K562 (cell line): Measurements from ENCODE around the gene EIF2AK2. TPM values are rescaled to one million over a fixed set of nuclear protein-coding genes. Genes with fewer than 3 reads are reported as not detected.

Experiments
- ATAC-seq: fragments of 200-7000 bp; cut with Tn5 transposase; 3 replicates; pipeline ENCODE4 v1.9.1; 2020; ENCODE audit warnings: moderate library complexity
- BruUV-seq: library from RNA; stranded (reverse); fragments of 400-500 nt; replicated peaks from 2 replicates; lab custom pipeline; 2021; lab: Mats Ljungman, UMichigan
- CTCF ChIA-PET: fragments of 300-600 bp; formaldehyde crosslinking; extraction: SDS; loops from one replicate; lab custom pipeline; 2021; ENCODE audit warnings: low intra/inter-chr PET ratio; lab: Yijun Ruan, JAX
- POLR2A ChIA-PET: fragments of 300-600, 350-650 bp; sonication (Branson Sonifier 250); formaldehyde crosslinking; extraction: SDS; loops from one replicate; lab custom pipeline; 2021; ENCODE audit warnings: antibody characterized with exemption, inconsistent platforms; lab: Yijun Ruan, JAX
- DNase-seq, 4 experiments: peaks; one replicate each; pipeline versions ENCODE4 v3.0.0 to v3.0.0-alpha.2; 2011 to 2018; ENCODE audit warnings: low spot score in 3 of 4, mixed read lengths in 3 of 4; ENCODE audit errors: extremely low read depth in 1 of 4
- FAIRE-seq: peaks from 2 replicates; lab custom pipeline; 2011; peaks lifted over from hg19 to GRCh38; lab: Jason Lieb, UNC
- H2AFZ ChIP-seq: 2 replicates; pipeline ENCODE4 v1.6.0; 2011; ENCODE audit warnings: low read depth, low read length, control low read depth, inconsistent platforms
- H3K27ac ChIP-seq: fragments of 200-600 bp; 3 replicates; pipeline ENCODE4 v1.8.0; 2011; ENCODE audit warnings: low read depth, mild to moderate bottlenecking, control low read depth, inconsistent platforms, low read length, moderate library complexity, mixed read lengths; ENCODE audit errors: extremely low read depth
- H3K27me3 ChIP-seq, 2 experiments: fragments of 300-600 bp in 1 of 2; 2 replicates in 1 of 2; 3 replicates in 1 of 2; pipeline versions ENCODE4 v1.6.0 to v1.8.0; 2011; ENCODE audit warnings: inconsistent platforms in 2 of 2, low read length in 2 of 2, mild to moderate bottlenecking in 1 of 2, mixed read lengths in 1 of 2, moderate library complexity in 1 of 2; ENCODE audit not compliant: control insufficient read depth in 2 of 2, insufficient read depth in 2 of 2
- H3K36me3 ChIP-seq: fragments of 300-600 bp; 3 replicates; pipeline ENCODE4 v1.8.0; 2011; ENCODE audit warnings: mild to moderate bottlenecking, low read length, inconsistent platforms; ENCODE audit not compliant: control insufficient read depth, insufficient read depth
- H3K4me1 ChIP-seq, 2 experiments: fragments of 200-600 bp in 1 of 2; replicated peaks in 1 of 2; 2 replicates in 1 of 2; 3 replicates in 1 of 2; pipeline versions ENCODE4 v1.5.1 to v1.8.0; 2011; ENCODE audit warnings: inconsistent platforms in 2 of 2, low read length in 2 of 2, mild to moderate bottlenecking in 1 of 2, mixed read lengths in 1 of 2, moderate library complexity in 1 of 2; ENCODE audit not compliant: control insufficient read depth in 2 of 2, insufficient read depth in 2 of 2
- H3K4me2 ChIP-seq: 2 replicates; pipeline ENCODE4 v1.6.1; 2011; ENCODE audit warnings: low read length, control low read depth, inconsistent platforms, mixed read lengths; ENCODE audit not compliant: insufficient read depth
- H3K4me3 ChIP-seq: fragments of 200-600 bp; sonication (generic), shearing (Covaris generic); 2 replicates; pipeline ENCODE4 v1.5.1; 2016; ENCODE audit warnings: control low read depth, inconsistent platforms
- H3K79me2 ChIP-seq: fragments of 200-600 bp; 3 replicates; pipeline ENCODE4 v1.8.0; 2011; ENCODE audit warnings: low read length, inconsistent platforms; ENCODE audit not compliant: control insufficient read depth, insufficient read depth
- H3K9ac ChIP-seq, 2 experiments: 2 replicates each; pipeline versions ENCODE4 v1.6.0 to v1.6.1; 2011; ENCODE audit warnings: low read depth in 2 of 2, low read length in 2 of 2, control low read depth in 1 of 2, inconsistent platforms in 1 of 2, mild to moderate bottlenecking in 1 of 2, mixed read lengths in 1 of 2; ENCODE audit not compliant: insufficient read depth in 1 of 2
- H3K9me1 ChIP-seq: one replicate; pipeline ENCODE4 v1.6.0; 2011; ENCODE audit warnings: inconsistent platforms, mild to moderate bottlenecking, low read length, moderate library complexity; ENCODE audit not compliant: control insufficient read depth, insufficient read depth
- H3K9me3 ChIP-seq: replicated peaks from 2 replicates; pipeline ENCODE4 v1.5.1; 2011; ENCODE audit warnings: low read depth, low read length, inconsistent platforms; ENCODE audit not compliant: control insufficient read depth, insufficient read depth
- H4K20me1 ChIP-seq: replicated peaks from 2 replicates; pipeline ENCODE4 v1.6.1; 2011; ENCODE audit warnings: low read length, inconsistent platforms, mixed read lengths; ENCODE audit not compliant: control insufficient read depth, insufficient read depth
- ATF3 ChIP-seq, 2 experiments: fragments of 450-650 bp in 1 of 2; sonication (generic) in 1 of 2; formaldehyde crosslinking in 1 of 2; IDR thresholded peaks in 1 of 2; conservative IDR thresholded peaks in 1 of 2; 2 replicates each; pipeline versions ENCODE4 v1.6.1 to v1.8.1; 2016 to 2023; ENCODE audit warnings: mild to moderate bottlenecking in 2 of 2, moderate library complexity in 2 of 2, inconsistent platforms in 1 of 2, missing genetic modification reagents in 1 of 2
- CUX1 ChIP-seq: fragments of 200-800 bp; sonication (Bioruptor generic); IDR thresholded peaks from 2 replicates; pipeline ENCODE4 v1.6.1; 2016; ENCODE audit warnings: missing genetic modification characterization, missing compliant biosample characterization
- HCFC1 ChIP-seq: IDR thresholded peaks from 2 replicates; pipeline ENCODE4 v1.6.1; 2012; ENCODE audit warnings: low read depth, low read length, improper control_type of control experiment
- NFXL1 ChIP-seq: fragments of 450-650 bp; formaldehyde crosslinking; IDR thresholded peaks from 2 replicates; pipeline ENCODE4 v1.4.0; 2021; ENCODE audit warnings: mild to moderate bottlenecking
- ZBTB12 ChIP-seq: fragments of 250-450 bp; sonication (Bioruptor Pico); IDR thresholded peaks from 2 replicates; pipeline ENCODE4 v1.4.0; 2020
- ZNF354B ChIP-seq: fragments of 250-450 bp; sonication (Bioruptor Pico); IDR thresholded peaks from 2 replicates; pipeline ENCODE4 v1.4.0; 2020
- ZNF584 ChIP-seq: fragments of 200-800 bp; sonication (Bioruptor generic); IDR thresholded peaks from 2 replicates; pipeline ENCODE4 v1.6.1; 2016; ENCODE audit warnings: low read depth, mild to moderate bottlenecking, missing genetic modification characterization, missing compliant biosample characterization
- WGBS: fragments of 100-300 bp; shearing (Covaris generic); methylation state at CpG from one replicate; pipeline ENCODE4 v1.1.6; 2016; ENCODE audit warnings: low coverage, mixed read lengths; ENCODE audit not compliant: insufficient coverage; ENCODE audit errors: missing lambda C conversion rate; 5-methylcytosine and 5-hydroxymethylcytosine counted together
- in situ Hi-C: fragments of 300-500 bp; cut with MboI; formaldehyde crosslinking; loops from 4 replicates; pipeline ENCODE4 v1.15.0; 2018; ENCODE audit warnings: inconsistent platforms, mixed read lengths
- intact Hi-C: fragments of 100-400 bp; cut with micrococcal nuclease; formaldehyde crosslinking; loops from 2 replicates; pipeline ENCODE4 v1.14.2; 2022
- polyA plus RNA-seq, 8 experiments: library from polyadenylated mRNA; depleted of rRNA in 4 of 8; stranded (reverse) in 5 of 8; unstranded in 3 of 8; fragments of >200 nt; fragmentation: Nextera tagmentation in 2 of 8; fragmentation: Illumina TruSeq in 1 of 8; extraction: Ambion mirVana in 2 of 8; extraction: Trizol in 1 of 8; gene quantifications; 2 replicates each; pipeline versions ENCODE4 v1.2.1 to v1.2.3, GENCODE V29; 2011 to 2014; ENCODE audit warnings: inconsistent platforms in 1 of 8, missing spikeins in 1 of 8
- total RNA-seq, 7 experiments: library from RNA; depleted of rRNA in 6 of 7; stranded (reverse); fragments of >200 nt in 6 of 7; fragmentation: Illumina TruSeq in 2 of 7; extraction: Trizol in 2 of 7; gene quantifications; 2 replicates each; pipeline versions ENCODE4 v1.2.1 to v1.2.3, GENCODE V29; 2011 to 2021; ENCODE audit warnings: low replicate concordance in 1 of 7

The EIF2AK2 gene
- total and polyA plus RNA-seq, 9 of the 15 experiments (the other 6 are each of a cell fraction or from before 2014, with no cell fraction given): 3.8 to 19.5 (median 13.3) TPM

- ATAC-seq (no peak; the same call in 2 of the 3 replicates), FAIRE-seq (no peak), DNase-seq (no peak)
- H3K9me1 ChIP-seq: no peaks in the 10 kb centered on the region
- in situ Hi-C loops: no loop called here
- no peak overlapping the region for H3K4me2 ChIP-seq
- H3K36me3 ChIP-seq: peaks cover 23% of the 10 kb centered on the region; the same call in 2 of the 3 replicates
- no peaks in the 10 kb centered on the region for H3K79me2 ChIP-seq
- no peaks in the 10 kb centered on the region for H3K27me3 ChIP-seq
- no peaks in the 10 kb centered on the region for H4K20me1 ChIP-seq
- POLR2A ChIA-PET: no interaction called here
- no TSS peak for BruUV-seq
- H2AFZ ChIP-seq: no peak overlapping the region
- H3K27ac ChIP-seq: no peak overlapping the region
- peaks cover 0 to 3% of the 10 kb centered on the region in 2 experiments; a peak in 2 of 5 replicates for H3K4me1 ChIP-seq
- H3K4me3 ChIP-seq: no peak overlapping the region
- H3K9me3 ChIP-seq: no peaks in the 10 kb centered on the region
- intact Hi-C loops: no loop called here
- H3K9ac ChIP-seq: no peak overlapping the region
- CTCF ChIA-PET: no interaction called here
- WGBS: 74% methylated on average over 5 of the region's 5 CpGs
- no peak for TF ChIP-seq NFXL1 (CRISPR knock-in tag)
- no peak for TF ChIP-seq ZBTB12
- no peak for TF ChIP-seq HCFC1
- TF ChIP-seq ZNF354B (CRISPR knock-in tag): no peak
- no peak for TF ChIP-seq ZNF584 (CRISPR knock-in tag)
- TF ChIP-seq CUX1 (CRISPR knock-in tag): no peak
- no peak for TF ChIP-seq ATF3 (IDR thresholded peaks at IDR 0.05)
- TF ChIP-seq ATF3 (CRISPR knock-in tag; conservative IDR thresholded peaks at IDR 0.05): no peak
Observed at GRCh38 chr2:37105150-37105549, 51.6 kb downstream of the EIF2AK2 start.
